IPS DF 19.7 (cell line): ENCODE measurements around the gene UCP3.

Experiments
- DNase-seq: peaks from one replicate; pipeline ENCODE4 v3.0.0-alpha.2; 2013; ENCODE audit warnings: low read depth, low spot score

UCP3 gene

GRCh38 chr11:74018331-74019005, 9.6 kb upstream of the UCP3 start:
- DNase-seq = no peak

- DNase-seq = no peak
Observed at GRCh38 chr11:74017631-74018030, 8.7 kb upstream of the UCP3 start.

DNA sequence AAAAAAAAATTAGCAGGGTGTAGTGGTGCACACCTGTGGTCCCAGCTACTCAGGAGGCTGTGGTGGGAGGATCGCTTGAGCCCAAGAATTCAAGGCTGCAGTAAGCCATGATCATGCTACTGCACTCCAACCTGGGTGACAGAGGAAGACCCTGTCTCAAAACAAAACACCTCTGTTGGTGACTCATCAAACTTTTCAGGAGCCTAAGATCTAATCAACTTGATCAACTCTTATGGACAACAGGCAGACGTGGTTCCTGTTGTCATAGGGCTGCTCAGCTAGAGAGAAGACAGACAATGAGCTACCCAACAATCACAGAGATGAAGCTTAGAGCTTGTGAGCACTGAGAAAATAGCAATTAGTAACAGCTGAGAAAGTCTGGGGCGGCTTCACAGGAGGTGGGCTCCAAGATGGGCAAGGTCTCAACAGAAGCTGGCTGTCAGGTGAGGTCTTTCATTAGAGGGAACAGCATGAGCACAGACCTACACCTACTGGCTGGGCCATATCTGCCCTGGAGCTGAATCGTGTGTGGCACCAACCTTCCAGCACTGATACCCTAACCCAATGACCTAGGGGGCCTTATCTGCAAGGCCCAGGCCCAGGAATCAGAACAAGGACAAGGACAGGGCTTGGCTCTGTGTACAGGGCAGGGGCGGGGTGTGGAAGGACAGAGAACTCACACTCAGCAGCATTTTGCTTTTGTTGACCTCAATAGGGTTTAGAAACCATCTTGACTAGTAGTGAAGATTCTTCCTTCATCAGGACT, 7.2 kb upstream of the UCP3 start:
- DNase-seq = no peak

GRCh38 chr11:74014880-74015279, 6.0 kb upstream of the UCP3 start:
- no peak for DNase-seq

- DNase-seq = no peak
Observed at GRCh38 chr11:74013141-74013540, 4.3 kb upstream of the UCP3 start.

- no peak for DNase-seq
Observed at GRCh38 chr11:74012074-74012809, 3.4 kb upstream of the UCP3 start.

DNA sequence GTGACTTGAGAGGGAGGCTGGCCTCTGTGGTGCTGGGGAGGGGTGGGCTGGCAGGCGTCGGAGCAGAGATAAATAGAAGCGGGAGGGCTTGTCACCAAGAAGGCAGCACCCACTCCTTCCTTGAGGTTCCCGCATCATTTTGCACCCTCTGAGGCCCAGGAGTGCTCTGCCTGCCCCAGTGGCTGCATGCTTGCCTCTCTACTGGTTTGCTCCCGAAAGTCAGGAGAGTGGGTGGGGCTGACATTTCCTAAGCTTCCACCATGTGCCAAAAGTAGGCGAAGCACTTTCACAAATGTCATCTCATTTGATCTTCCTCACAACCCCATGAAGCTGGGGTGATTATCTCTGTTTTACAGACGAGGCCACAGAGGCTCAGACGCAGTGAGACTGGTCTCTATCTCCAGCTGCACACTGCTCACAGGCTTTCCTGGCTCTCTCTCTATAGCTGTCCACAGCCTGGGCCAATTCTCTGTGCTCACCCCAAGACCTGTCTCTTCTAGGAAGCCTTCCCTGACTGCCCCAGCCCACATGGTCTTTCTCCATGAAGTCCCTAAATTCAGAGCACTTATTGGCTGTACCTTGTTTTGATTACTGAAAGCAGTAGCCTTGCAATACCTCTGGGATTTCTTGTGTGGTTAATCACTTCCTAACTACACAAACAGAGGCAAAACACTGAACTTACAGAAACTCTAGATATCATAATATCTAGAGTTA, 2.6 kb upstream of the UCP3 start:
- DNase-seq = no peak

GRCh38 chr11:74010306-74011300, 1.7 kb upstream of the UCP3 start:
- DNase-seq = no peak

DNA sequence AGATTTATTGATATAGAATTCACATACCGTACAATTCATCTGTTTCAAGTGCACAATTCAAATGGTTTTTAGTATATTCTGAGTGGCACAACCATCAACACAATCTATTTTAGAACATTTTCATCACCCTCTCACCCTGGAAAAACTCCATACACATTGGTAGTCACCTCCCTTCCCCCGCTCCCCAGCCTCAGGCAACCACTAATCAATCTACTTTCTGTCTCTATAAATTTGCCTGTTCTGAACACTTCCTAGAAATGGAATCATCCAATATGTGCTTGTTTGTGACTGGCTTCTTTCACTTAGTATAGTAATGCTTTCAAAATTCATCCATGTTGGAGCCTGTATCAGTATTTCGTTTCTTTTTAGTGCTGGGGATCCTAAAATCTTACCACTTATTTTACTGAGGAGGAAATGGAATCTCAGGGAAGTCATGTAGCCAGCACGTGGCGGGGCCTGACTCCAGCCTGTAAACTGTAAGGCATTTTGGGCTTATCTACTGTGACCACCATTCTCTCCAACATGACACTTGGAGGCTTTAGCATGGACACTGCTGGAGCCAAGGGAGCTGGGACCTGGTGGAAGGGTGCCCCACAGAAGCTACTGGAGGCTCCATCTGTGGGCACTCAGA, 905 bp upstream of the UCP3 start:
- no peak for DNase-seq

- DNase-seq = no peak
Observed at GRCh38 chr11:74009230-74009547, 304 bp upstream of the UCP3 start.

DNA sequence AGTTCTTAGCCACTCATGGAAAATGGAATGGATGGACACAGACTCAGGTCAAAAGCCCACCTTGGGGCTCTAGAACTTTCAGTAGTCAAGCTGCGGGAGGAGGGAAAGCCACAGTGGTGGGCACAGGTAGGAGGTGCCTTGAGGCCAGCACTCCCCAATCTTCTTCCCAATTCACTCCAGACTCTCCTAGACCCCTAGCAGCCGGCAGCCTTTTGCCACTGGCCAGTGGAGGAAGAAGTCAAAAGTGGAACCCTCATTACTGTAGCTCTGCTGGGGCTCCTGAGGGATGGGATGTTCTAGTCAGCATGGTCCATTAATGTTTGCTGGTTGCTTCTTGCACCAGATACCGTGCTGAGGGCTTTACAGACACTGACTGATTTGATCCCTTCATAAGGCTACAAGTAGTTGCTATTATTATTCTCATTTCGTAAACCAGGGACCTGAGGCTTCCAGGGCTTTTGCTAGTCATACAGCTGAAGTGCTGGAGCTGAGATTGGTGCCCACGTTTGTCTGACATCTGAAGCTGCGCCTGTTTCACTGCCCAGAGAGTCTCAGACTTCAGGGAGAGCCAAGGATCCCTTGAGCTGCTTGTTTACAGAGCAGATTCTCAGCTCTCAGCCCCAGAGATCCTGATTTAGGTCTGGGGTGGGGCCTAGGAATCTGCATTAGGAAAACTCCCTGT, 1.1 kb downstream of the UCP3 start:
- DNase-seq = no peak

DNA sequence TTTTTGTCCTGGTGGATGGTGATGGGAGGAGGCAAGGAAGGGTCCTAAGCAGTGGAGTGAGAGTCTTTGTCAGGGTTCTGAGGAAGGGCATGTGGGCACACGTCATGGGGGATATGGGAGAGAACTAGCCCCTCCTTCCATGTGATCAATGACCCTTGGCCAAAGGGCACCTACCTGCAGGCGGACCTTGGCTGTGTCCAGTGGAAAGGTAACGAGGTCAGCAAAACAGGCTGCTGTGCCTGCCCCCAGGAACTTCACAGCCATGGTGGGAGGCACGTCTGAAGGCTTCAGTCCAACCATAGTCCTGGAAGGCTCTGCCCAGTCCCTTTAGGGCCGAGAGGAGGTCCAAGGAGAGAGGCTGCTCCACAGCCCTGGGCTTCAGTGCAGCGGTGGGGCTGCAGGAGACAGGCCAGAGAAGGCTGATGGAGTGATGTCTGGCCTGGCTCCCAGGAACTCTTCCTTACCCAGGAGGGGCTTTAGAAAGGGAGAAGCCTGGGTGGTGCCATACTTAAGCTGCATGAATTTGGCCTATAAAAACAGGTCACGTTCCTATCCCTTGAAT, 2.1 kb downstream of the UCP3 start:
- no peak for DNase-seq

- DNase-seq = no peak
Observed at GRCh38 chr11:74005721-74006517, 3.0 kb downstream of the UCP3 start.

DNA sequence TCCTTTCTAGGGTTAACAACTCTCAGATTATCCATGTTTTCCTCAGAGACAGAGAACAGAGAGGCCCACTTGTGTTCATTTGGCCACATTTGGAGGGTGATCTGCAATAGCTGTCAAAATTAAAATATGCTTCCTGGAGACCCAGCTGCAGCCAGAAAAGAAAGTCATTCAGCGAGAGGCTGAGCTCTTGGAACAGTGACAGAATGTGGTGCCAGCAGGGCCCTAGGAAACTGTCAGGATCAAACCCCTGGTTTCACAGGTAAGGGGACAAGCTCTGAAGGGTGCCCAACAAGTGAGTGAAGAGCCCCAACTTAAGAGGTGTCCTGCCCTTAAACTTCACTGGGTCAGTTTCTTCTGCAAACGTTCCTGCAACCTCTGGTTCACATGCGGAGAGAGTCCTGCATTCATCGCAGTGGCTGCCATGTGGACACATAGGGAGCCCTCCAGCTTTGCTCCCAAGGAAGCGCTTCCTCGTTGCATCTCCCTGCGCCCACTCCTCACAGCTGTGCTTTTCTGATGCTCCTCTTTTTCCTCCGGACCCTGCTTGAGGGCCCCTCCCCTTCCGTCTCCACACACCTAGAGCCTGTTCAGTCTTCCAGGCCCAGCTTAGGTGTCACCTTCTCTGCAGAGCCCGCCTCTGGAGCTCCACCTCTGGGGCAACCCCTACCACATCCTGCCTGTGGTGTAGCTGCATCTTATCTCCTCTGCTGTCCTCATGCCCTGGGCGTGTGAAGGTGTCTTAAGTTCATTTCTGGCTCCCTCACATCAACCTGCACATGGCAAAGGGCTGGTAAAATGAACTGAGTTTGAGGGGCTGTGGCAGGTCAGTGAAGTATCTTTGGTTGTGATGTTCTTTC, 3.9 kb downstream of the UCP3 start:
- no peak for DNase-seq

DNA sequence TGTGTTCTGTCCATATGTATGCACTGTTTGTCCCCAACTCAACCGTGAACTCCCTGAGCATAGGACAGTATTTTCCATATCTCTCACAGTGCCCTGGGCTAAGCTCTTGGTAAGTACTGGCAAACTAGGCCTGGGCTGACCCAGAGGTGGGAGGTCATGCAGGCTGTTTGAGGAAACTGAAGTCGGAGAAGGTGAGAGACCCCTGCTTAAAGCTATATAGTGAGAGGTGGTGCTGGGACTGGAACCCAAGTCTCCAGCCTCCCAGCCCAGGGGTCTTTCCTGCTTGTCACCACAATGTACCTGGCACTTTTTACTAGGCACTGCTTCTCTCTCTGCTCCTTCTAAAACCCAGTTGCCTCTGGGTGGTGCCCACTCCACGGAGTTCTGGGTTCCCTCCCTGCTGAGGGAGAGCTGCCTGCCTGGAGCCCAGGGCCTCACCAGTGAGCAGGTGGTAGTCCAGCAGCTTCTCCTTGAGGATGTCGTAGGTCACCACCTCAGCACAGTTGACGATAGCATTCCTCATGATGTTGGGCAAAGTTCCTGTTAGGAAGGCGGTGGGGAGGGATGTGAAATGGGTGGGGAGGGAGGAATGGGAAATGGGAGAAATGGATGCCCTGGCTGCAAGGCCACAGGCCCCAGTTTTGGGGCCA, 4.7 kb downstream of the UCP3 start:
- no peak for DNase-seq

GRCh38 chr11:74002832-74003231, 6.1 kb downstream of the UCP3 start:
- DNase-seq = no peak

GRCh38 chr11:74001822-74002286, 7.0 kb downstream of the UCP3 start:
- DNase-seq = no peak
